Measurements from ENCODE around the gene CHAT.
"Not testable (repeated sequence)": the region's sequence is repeated elsewhere in the genome, so short reads cannot be mapped to it uniquely, and the experiment has no call there.

CHAT gene

GRCh38 chr10:49653273-49653929, 39.6 kb downstream of the CHAT start:
- DNase-seq: no peak

- no peak for DNase-seq
Measured at GRCh38 chr10:49654036-49654693, 40.3 kb downstream of the CHAT start.

DNA sequence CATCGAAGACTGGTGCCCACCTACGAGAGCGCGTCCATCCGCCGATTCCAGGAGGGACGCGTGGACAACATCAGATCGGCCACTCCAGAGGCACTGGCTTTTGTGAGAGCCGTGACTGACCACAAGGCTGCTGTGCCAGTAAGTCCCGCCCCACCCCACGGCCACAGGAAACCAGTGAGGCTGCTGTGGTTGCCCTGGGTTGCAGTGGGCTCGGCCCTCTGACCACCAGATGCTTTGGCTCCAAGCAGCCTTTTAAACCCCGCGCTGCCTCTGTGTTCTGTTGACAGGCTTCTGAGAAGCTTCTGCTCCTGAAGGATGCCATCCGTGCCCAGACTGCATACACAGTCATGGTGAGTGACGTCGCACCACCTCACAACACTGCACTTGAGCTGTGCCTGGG, 41.3 kb downstream of the CHAT start:
- no peak for DNase-seq

DNA sequence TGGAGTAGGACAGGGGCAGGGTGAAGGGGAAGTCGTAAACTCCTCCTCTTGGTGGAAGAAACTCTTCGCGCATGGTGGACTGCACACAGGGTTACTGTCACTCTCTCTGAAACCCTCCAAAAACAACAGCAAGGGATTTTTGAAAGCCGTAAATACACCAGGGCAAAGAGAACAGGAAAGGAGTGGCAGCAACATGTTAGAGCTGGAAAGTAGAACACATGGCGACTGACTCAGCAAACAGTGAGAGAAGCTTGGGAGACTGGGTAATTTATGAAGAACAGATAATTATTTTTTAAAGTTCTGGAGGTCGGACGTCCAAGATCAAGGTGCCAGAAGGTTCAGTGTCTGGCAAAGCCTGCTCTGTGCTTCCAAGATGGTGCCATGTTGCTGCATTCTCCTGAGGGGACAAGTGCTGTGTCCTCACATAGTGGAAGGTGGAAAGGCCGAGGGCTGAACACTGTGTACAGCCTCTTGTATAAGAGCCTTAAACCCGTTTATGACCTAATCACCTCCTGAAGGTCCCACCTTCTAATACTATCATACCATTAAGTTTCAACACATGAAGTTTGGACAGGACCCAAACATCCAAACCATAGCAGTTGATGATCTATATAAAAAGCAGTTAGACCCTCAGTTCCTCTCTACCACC, 43.1 kb downstream of the CHAT start:
- DNase-seq: no peak

GRCh38 chr10:49657606-49658005, 43.8 kb downstream of the CHAT start:
- DNase-seq: no peak

DNA sequence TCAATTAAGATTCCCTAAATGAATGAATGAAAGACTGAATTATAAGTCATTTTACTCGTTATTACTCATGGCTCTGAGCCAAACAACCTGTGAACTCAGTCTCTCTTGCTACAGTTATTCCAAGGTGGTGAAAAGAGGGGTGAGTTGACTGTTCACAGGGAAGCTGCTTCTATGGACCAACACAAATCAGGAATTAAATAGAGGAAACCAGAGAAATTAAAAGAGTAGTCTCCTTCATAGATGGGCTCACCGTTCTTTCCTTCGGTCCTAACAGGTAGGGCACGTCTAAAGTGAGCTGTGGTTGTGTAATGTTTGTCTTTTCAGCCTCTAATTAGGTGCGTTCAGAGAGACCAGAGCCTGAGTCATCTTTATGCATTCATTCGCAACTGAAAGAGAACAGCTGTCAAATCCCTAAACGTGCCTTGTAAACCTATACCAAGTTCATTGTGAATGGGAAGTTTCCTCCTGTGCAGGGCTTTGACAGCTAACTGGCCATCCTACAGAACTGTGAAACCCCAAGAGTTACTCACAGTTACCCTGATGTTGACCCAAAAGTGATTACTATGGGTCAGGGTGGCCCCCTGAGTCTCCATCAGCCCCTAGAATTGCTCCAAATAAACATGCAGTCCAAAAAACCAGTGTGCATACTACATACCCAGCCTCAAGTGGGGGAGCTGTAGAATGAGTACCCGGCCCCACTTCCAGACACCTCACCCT, 47.5 kb downstream of the CHAT start:
- DNase-seq: no peak

GRCh38 chr10:49662169-49662830, 48.5 kb downstream of the CHAT start:
- DNase-seq: no peak

- no peak for DNase-seq
Measured at GRCh38 chr10:49663596-49663995, 49.8 kb downstream of the CHAT start.

DNA sequence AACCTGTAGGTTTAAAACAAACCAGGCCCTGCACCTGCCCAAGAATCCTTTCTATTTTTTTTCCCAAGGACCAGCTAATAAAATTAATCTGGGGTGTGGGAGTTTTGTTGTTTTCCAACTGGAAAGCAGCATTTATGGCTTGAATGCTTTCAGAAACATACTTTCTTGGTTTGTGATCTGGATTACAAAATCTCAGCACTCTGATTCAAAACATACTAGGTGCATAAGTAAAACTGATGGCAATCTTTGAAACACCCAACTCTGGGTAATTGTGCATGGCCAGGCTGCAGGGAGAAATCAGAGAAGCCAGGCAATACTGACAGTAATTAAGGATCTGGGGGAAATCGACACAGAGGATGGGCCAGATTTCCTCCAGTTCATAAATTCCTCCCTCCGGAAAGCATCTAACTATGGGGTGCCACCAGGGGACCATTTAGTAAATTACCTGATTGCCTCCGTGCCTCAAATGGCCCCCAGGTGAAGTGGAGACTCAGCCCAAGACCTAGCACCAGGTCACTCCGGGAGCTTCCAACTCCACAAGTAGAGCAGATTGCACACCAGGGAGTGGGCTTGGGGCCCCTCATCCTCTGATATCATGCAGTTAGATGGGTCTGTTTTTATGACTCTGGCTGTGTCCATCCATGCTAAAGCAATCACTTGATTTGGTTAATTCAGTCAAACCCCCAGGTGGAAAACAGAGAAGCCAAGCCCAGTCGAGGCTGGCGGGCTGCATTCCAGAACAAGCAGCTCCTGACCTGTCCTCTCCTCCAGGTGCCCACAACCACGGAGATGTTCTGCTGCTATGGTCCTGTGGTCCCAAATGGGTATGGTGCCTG, 50.4 kb downstream of the CHAT start:
- DNase-seq: no peak

- no peak for DNase-seq
Measured at GRCh38 chr10:49664842-49665355, 51.1 kb downstream of the CHAT start.

DNA sequence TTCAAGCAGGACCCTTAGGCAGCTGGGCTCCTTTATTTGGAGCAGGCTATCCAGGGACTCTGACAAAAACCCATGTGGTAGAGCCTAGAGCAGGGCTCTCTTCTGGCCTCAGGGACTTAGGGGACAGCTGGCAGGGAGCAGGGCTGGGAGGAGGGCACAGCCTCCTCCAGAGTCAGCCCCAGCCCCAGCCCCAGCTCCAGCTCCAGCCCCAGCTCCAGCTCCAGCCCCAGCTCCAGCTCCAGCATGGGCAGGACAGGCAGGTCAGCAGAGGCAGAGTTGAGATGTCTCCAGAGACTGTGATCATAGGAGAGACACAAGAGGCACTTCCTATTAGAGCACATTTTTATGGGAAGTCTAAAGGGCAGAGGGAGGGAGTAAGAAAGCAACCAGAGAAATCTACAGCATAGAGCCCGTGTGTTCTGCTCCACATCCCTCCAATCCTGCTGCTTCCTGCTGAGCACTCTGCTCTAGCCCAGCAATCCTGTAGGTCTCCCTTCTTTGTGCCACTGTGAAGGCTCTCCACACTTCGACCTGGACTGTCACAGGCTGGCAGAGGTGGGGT, 52.3 kb downstream of the CHAT start:
- no peak for DNase-seq

DNA sequence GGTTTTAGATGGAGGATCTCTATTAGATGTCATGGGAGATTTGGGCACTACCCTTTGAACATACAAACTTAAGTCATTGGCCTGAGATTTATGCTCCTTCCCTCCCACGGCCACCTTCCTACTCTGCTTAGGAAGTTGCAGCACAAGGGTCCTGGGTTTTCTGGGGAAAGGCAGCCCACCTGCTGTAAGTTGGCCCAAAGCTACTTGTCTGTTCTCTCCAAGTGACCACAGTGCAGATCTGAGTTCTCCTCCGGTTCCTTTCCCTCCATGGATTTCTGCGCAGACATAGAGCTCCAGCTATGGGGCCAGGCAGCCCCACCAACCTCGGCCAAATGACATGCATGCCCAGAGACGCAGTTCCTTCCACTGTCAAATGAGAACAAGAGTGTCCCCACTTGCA, 52.8 kb downstream of the CHAT start:
- no peak for DNase-seq

DNA sequence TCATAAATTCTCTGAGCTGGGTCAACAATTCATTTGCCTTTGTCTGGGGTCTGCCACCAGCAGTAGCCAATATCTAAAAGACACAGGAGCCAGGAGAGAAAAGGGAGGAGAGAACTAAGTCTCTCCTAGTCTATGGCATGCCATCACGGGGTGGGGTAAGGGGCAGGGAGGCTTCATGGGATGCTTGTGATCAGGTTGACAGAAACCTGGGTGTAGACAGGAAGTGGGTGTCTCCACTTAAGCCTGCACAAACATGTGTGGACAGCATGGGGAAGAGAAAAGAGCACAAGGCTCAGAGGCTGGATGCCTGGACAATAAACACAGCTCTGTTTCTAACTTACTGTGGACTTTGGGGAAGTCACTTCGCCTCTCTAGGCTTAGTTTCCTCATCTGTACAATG, 54.2 kb downstream of the CHAT start:
- DNase-seq: no peak

DNA sequence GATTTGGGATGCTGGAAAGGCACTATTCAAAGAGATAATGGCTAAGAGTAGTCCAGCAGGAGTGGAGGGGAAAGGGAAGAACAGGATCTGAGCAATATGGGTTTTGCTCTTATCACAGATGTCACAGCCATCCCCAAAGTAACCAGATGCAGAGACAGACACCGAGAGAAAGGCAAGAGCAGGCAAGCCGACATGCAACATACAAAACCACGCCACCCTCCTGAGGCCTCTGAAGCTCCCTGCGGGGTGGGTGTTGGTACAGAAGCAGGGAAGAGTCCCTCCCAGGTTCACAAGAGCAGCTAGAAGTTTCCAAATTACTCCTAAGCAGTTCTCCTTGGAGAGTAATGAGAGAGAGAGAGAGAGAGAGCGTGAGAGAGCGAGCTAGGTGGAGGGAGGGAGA, 54.8 kb downstream of the CHAT start:
- no peak for DNase-seq

GRCh38 chr10:49678827-49679479, 65.1 kb downstream of the CHAT start:
- no peak for DNase-seq

DNA sequence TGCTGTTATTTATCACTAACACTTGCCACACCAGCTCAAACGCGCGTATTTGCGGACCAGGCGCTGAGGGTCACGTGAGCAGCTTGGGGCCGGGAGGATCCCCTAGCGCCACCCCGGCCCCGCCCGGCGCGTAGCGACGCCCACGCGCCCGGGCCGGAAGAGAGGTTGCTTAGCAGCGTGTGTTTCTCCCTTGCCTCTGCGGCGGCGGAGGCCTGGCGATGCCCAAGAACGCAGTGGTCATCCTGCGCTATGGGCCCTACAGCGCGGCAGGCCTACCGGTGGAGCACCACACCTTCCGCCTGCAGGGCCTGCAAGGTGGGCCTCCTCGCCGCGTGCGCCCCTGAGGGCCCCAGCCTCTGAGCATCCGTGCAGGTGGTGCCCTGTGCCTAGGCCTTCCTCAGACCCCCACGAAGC, 65.7 kb downstream of the CHAT start, which contains the start of gene C10orf53:
Gene C10orf53 (plus strand): TSS at position 172 of the 414 bp plus-strand sequence. CDS start 47 bp downstream, at position 219.
- DNase-seq: no peak

DNA sequence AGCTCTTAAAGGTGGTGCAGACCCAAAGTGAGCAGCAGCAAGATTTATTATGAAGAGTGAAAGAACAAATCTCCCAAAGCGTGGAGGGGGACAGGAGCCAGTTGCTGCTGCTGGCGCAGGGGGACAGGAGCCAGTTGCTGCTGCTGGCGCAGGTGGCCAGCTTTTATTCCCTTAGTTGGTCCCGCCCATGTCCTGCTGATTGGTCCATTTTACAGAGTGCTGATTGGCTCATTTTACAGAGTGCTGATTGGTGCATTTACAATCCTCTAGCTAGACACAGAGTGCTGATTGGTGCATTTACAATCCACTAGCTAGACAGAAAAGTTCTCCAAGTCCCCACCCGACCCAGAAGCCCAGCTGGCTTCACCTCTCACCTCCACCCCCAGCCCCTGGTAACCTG, 68.6 kb downstream of the CHAT start:
- DNase-seq: not testable (repeated sequence)

DNA sequence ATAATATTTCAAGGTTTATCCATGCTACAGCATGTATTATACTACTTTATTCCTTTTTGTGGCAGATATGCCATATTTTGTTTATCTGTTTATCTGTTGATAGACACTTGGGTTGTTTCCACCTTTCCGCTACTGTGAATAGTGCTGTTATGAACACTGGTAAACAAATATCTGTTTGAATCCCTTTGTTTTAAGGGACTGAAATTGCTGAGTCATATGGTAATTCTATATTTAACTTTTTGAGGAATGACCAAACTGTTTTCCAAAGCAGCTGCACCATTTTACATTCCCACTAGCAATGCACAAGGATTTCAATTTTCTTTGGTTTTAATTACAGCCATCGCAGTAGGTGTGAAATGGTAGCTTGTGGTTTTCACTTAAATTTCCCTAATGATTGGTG, 69.0 kb downstream of the CHAT start:
- DNase-seq: no peak

- DNase-seq: no peak
Measured at GRCh38 chr10:49686651-49687050, 72.8 kb downstream of the CHAT start.

GRCh38 chr10:49688261-49688846, 74.5 kb downstream of the CHAT start:
- no peak for DNase-seq

GRCh38 chr10:49688920-49689319, 75.1 kb downstream of the CHAT start:
- no peak for DNase-seq
